ENCODE data around the gene SIRT7. TPM values are rescaled to one million over a fixed set of nuclear protein-coding genes. Genes with fewer than 3 reads are reported as not detected.

SIRT7 gene
- total RNA-seq, 2 experiments from 2014 or later: 55.1 to 61.0 TPM

- ATAC-seq: no peak
- Mint-ChIP-seq H3K27ac (no peak overlapping the region), H3K9me3 (ENCODE audit: low read depth) (no peaks in the 10 kb centered on the region), H3K4me1 (peaks cover 4% of the 10 kb centered on the region), H3K36me3 (peaks cover 16% of the 10 kb centered on the region), H3K4me3 (no peak overlapping the region), H3K27me3 (peaks cover 10% of the 10 kb centered on the region)
- DNase-seq: no peak
- CTCF ChIA-PET: no interaction called here
Observed at GRCh38 chr17:81898885-81899284, 19.1 kb downstream of the SIRT7 start.

DNA sequence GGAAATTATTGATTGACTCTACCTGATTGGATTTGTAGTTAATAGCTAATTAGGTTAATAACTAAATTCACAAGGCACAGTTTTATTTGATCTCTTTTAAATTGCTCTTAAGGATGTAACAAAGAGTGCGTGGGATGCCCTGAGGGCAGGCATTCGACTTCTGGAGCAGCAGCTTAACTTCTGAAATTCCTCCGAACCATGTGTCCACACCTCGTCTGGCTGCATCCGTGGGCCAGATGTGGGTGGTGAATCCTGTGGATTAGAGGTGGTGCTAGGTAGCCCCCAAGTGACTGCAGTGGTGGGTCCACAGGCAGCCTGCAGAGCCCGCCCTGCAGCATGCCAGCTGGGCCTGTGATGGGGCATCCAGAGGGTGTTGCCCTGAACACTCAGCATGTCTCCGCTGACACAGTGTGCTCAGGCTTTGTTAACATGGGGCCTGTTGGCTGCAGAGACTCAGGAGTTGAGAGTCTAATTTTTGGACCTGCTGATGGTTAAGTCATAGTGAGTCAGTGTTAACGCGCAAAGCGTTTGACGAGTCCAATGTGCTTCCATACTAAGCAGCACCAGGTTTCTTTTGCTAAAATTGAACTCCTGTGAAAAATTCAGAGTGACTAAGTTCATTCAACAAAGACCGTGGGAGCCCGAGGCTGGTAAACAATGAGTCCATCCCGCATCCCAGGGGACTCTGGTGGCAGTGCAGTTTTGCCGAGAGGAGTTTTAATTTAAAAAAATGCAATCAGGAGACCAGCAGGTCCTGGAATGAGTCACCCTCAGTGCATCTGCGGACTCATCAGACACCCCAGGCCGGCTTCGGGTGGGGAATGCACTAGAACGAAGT is 19.7 kb downstream of the SIRT7 start:
- ATAC-seq: no peak
- Mint-ChIP-seq H3K27ac (no peak overlapping the region), H3K36me3 (peaks cover 17% of the 10 kb centered on the region), H3K9me3 (ENCODE audit: low read depth) (no peaks in the 10 kb centered on the region), H3K4me3 (no peak overlapping the region), H3K4me1 (peaks cover 7% of the 10 kb centered on the region), H3K27me3 (peaks cover 10% of the 10 kb centered on the region)
- CTCF ChIA-PET: interaction anchor here (1.1 kb wide), 1 partner anchor 11 kb away, joined by 3 read pairs; no protein-coding TSS in a partner anchor
- DNase-seq: no peak

GRCh38 chr17:81895400-81895799 is 22.6 kb downstream of the SIRT7 start:
- H3K27ac Mint-ChIP-seq: no peak overlapping the region
- ATAC-seq: no peak
- no peaks in the 10 kb centered on the region for H3K27me3 Mint-ChIP-seq
- no peak for DNase-seq
- peaks cover 19% of the 10 kb centered on the region for H3K36me3 Mint-ChIP-seq
- no peak overlapping the region for H3K4me3 Mint-ChIP-seq
- H3K4me1 Mint-ChIP-seq: peaks cover 11% of the 10 kb centered on the region
- H3K9me3 Mint-ChIP-seq (ENCODE audit: low read depth): no peaks in the 10 kb centered on the region
- CTCF ChIA-PET: no interaction called here

- no peaks in the 10 kb centered on the region for H3K27me3 Mint-ChIP-seq
- H3K9me3 Mint-ChIP-seq (ENCODE audit: low read depth): no peaks in the 10 kb centered on the region
- H3K4me3 Mint-ChIP-seq: peak overlapping the region; percentile 94
- H3K27ac Mint-ChIP-seq: peak overlapping the region; percentile 98
- DNase-seq: no peak
- ATAC-seq: peak; percentile 20
- peaks cover 44% of the 10 kb centered on the region for H3K36me3 Mint-ChIP-seq
- peaks cover 38% of the 10 kb centered on the region for H3K4me1 Mint-ChIP-seq
- CTCF ChIA-PET: interaction anchor here (0.7 kb wide), 1 partner anchor 21 kb away, joined by 4 read pairs; the partner anchor contains the start of gene ARHGDIA
Observed at GRCh38 chr17:81891303-81891552, 26.7 kb downstream of the SIRT7 start.

- CTCF ChIA-PET: interaction anchor here (0.7 to 1.2 kb wide), 4 partner anchors 12 to 36 kb away, joined by 3 to 6 read pairs (median 4); partner anchors contain the start of gene ARHGDIA
- peak overlapping the region; percentile 96 for H3K27ac Mint-ChIP-seq
- no peak for DNase-seq
Observed at GRCh38 chr17:81890447-81891302, 27.3 kb downstream of the SIRT7 start.

DNA sequence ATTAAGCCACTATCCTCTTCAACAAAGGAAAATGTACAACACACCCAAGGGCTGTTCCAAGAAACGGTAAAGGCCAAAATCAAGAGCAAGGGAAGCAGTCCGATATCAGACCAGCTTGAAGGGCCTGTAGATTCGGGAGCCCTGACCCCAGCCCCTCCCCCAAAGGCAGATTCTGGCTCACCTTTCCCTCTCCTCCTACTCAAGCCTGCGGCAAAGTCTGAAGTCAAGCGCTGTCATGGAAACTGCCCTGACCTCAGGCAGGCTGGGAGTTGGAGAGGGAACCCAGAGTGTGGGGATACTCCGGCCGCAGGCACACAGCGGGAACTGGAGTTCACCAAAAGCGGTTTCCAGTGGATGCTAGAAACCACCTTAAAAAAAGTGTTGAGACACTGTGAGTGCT is 28.4 kb downstream of the SIRT7 start:
- H3K27ac Mint-ChIP-seq: peak overlapping the region; percentile 63
- peaks cover 38% of the 10 kb centered on the region for H3K4me1 Mint-ChIP-seq
- no peaks in the 10 kb centered on the region for H3K9me3 Mint-ChIP-seq (ENCODE audit: low read depth)
- no peak for DNase-seq
- CTCF ChIA-PET: interaction anchor here (0.8 to 1.2 kb wide), 3 partner anchors 11 to 20 kb away, joined by 3 read pairs; no protein-coding TSS in a partner anchor
- ATAC-seq: no peak
- H3K4me3 Mint-ChIP-seq: peak overlapping the region; percentile 86
- peaks cover 47% of the 10 kb centered on the region for H3K36me3 Mint-ChIP-seq
- no peaks in the 10 kb centered on the region for H3K27me3 Mint-ChIP-seq

More at GRCh38 chr17:81890447-81891302, 27.3 kb downstream of the SIRT7 start:
- H3K4me3 Mint-ChIP-seq: peak overlapping the region; percentile 86
- H3K4me1 Mint-ChIP-seq: peaks cover 38% of the 10 kb centered on the region
- H3K36me3 Mint-ChIP-seq: peaks cover 47% of the 10 kb centered on the region
- no peaks in the 10 kb centered on the region for H3K9me3 Mint-ChIP-seq (ENCODE audit: low read depth)
- H3K27me3 Mint-ChIP-seq: no peaks in the 10 kb centered on the region
- ATAC-seq: peak; percentile 5

- peak overlapping the region; percentile 63 for H3K27ac Mint-ChIP-seq
- no peaks in the 10 kb centered on the region for H3K27me3 Mint-ChIP-seq
- H3K4me1 Mint-ChIP-seq: peaks cover 38% of the 10 kb centered on the region
- ATAC-seq: no peak
- H3K36me3 Mint-ChIP-seq: peaks cover 49% of the 10 kb centered on the region
- no peak for DNase-seq
- H3K4me3 Mint-ChIP-seq: peak overlapping the region; percentile 86
- no peaks in the 10 kb centered on the region for H3K9me3 Mint-ChIP-seq (ENCODE audit: low read depth)
- CTCF ChIA-PET: interaction anchor here (0.8 kb wide), 1 partner anchor 17 kb away, joined by 3 read pairs; no protein-coding TSS in a partner anchor
Observed at GRCh38 chr17:81888988-81889595, 28.9 kb downstream of the SIRT7 start.

DNA sequence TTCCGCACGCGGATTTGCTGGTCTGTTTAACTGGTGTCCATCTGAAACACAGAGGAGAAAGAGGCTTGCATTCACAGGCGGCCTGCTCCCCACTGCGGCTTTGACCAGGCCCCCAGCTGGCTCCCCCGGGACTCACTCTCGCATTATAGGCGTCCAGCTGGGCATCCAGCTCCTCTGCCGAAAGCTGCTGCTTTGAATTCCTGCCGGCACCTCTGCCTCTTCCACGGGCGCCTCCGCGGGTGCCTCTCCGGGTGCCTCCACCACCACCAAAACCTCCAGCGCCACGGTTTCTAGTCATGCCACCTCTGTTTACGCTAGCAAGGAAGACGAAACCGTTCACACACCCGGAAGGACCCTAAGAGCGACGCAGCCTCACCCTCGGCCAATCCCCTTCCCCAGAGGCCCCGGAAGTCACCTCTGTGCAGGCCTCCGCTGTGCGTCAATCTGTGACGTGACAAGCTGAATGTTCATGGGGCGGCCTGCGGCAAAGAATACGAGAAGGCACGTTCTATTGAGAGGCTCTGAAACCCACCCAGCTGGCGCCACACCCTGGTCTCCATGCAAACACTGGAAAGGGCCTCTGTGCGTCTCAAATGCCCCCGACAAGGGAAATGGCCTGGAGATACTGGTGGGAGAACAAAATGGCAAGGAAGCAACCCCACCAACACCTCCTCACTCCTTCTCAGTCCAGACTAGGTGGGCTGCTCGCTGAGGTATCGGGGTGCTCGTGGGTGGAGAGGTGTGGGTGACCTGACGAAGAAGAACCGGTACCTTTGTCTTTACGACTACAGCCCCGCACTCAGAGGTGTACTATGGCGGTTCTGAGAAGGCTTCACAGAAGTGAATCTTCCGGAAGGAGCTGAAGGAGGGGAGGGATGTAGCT is 29.6 kb downstream of the SIRT7 start:
- H3K27ac Mint-ChIP-seq: peak overlapping the region; percentile 34
- H3K27me3 Mint-ChIP-seq: no peaks in the 10 kb centered on the region
- no peaks in the 10 kb centered on the region for H3K9me3 Mint-ChIP-seq (ENCODE audit: low read depth)
- no peak overlapping the region for H3K4me3 Mint-ChIP-seq
- H3K36me3 Mint-ChIP-seq: peaks cover 50% of the 10 kb centered on the region
- H3K4me1 Mint-ChIP-seq: peaks cover 36% of the 10 kb centered on the region
- DNase-seq (no peak), ATAC-seq (no peak)
- CTCF ChIA-PET: no interaction called here

DNA sequence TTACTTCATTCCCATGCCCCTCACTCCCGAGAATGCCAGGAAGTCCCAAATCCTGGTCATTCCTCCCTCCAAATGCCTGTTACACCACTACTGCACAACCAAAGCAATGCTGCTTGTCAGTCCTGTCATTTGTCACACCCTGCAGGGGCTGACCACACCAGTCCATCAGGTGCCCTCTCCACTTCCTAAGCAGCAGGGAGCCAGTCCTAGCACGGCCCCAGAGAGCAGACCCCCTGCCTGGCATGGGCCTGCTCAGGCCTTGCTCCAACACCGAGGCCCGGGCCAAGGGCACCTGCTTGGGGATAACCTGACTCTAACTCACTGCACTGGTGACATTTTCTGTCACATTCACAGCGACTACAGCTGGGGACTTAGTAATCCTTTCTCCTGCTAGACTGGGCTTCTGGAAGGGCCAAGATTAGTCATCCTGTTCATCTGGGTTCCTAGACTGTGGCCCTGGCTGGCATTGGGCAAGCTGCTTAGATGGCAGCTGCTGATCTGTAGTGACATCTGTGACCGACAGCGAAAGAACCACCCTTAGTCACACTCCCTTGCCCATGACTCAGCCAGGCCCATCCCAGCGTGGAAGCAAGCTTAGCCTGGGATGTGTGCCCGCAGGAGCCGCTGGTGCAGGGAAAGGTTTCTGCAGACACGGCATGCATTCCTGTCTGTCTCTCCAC is 32.0 kb downstream of the SIRT7 start:
- ATAC-seq: no peak
- H3K9me3 Mint-ChIP-seq (ENCODE audit: low read depth): no peaks in the 10 kb centered on the region
- no peak for DNase-seq
- H3K27ac Mint-ChIP-seq: no peak overlapping the region
- H3K27me3 Mint-ChIP-seq: no peaks in the 10 kb centered on the region
- peaks cover 57% of the 10 kb centered on the region for H3K36me3 Mint-ChIP-seq
- CTCF ChIA-PET: no interaction called here
- no peak overlapping the region for H3K4me3 Mint-ChIP-seq
- peaks cover 29% of the 10 kb centered on the region for H3K4me1 Mint-ChIP-seq

DNA sequence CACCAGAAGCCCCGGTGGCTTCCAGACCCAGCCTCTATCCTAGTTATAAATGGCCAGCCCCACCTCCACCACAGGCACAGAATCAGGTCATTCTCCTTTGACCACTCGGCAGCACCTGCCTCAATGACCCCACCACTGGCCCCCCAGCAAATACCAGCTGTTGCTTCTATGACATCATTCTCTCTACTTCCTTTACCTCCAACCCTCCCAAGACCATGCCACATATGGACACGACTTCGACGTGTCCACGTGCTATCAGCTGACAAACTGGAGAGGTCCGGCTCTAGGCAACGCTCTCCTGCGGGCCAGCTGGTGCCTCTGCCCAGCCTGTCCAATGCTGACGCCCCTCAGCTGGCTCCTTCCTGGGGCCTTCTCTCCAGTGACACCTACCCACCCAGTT is 32.5 kb downstream of the SIRT7 start:
- H3K9me3 Mint-ChIP-seq (ENCODE audit: low read depth): no peaks in the 10 kb centered on the region
- peaks cover 27% of the 10 kb centered on the region for H3K4me1 Mint-ChIP-seq
- peak; percentile 13 for ATAC-seq
- peak overlapping the region; percentile 50 for H3K27ac Mint-ChIP-seq
- no peak overlapping the region for H3K4me3 Mint-ChIP-seq
- DNase-seq: no peak
- H3K27me3 Mint-ChIP-seq: no peaks in the 10 kb centered on the region
- CTCF ChIA-PET: interaction anchor here (1.5 kb wide), 1 partner anchor 136 kb away, joined by 3 read pairs; no protein-coding TSS in a partner anchor
- peaks cover 54% of the 10 kb centered on the region for H3K36me3 Mint-ChIP-seq

- H3K4me3 Mint-ChIP-seq: no peak overlapping the region
- no peaks in the 10 kb centered on the region for H3K9me3 Mint-ChIP-seq (ENCODE audit: low read depth)
- DNase-seq (no peak), ATAC-seq (no peak)
- peaks cover 49% of the 10 kb centered on the region for H3K36me3 Mint-ChIP-seq
- peaks cover 22% of the 10 kb centered on the region for H3K4me1 Mint-ChIP-seq
- no peak overlapping the region for H3K27ac Mint-ChIP-seq
- no peaks in the 10 kb centered on the region for H3K27me3 Mint-ChIP-seq
- CTCF ChIA-PET: interaction anchor here (1.5 kb wide), 1 partner anchor 136 kb away, joined by 3 read pairs; no protein-coding TSS in a partner anchor
Observed at GRCh38 chr17:81884968-81885367, 33.0 kb downstream of the SIRT7 start.

DNA sequence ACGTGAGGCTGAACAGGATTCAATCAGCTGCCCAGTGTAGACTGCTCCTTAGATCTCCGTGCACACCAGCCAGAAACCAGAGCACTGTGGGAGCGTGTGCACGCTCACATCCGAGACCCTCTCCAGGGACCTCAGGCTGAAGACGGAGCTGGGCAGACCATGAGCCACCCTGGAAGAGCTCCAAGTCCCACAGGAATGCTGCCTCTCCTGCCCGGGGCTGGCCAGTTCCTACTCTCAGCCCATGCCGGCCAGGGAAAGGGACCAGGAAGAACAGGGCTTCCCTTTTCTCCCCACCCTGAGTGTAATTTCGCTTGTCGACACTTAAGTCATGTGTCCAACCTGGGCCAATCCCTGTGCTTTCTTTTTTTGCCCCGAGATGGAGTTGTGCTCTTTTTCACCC is 33.5 kb downstream of the SIRT7 start:
- Mint-ChIP-seq H3K36me3 (peaks cover 51% of the 10 kb centered on the region), H3K9me3 (ENCODE audit: low read depth) (no peaks in the 10 kb centered on the region), H3K27ac (no peak overlapping the region), H3K4me1 (peaks cover 18% of the 10 kb centered on the region), H3K4me3 (no peak overlapping the region), H3K27me3 (no peaks in the 10 kb centered on the region)
- DNase-seq (no peak), ATAC-seq (peak; percentile 25)
- CTCF ChIA-PET: interaction anchor here (1.5 kb wide), 1 partner anchor 137 kb away, joined by 3 read pairs; no protein-coding TSS in a partner anchor
